Left ventricle myocardium superior (tissue), 1 donor: Measurements from ENCODE around the gene DIP2C. TPM values are rescaled to one million over a fixed set of nuclear protein-coding genes. Genes with fewer than 3 reads are reported as not detected.
"Not testable (repeated sequence)": the region's sequence is repeated elsewhere in the genome, so short reads cannot be mapped to it uniquely, and the experiment has no call there.

Experiments
- ATAC-seq: fragments of 200-7000 bp; cut with Tn5 transposase; one replicate; pipeline ENCODE4 v1.9.1; 2020; ENCODE audit warnings: mild to moderate bottlenecking, moderate library complexity
- DNase-seq: peaks from one replicate; pipeline ENCODE4 v3.0.0-alpha.2; 2020
- intact Hi-C: fragments of 100-400 bp; cut with micrococcal nuclease; formaldehyde crosslinking; loops from one replicate; pipeline ENCODE4 v1.11.0; 2022
- total RNA-seq: library from RNA; stranded (reverse); fragmentation: NEBNext Ultra II Directional; extraction: Animal tissue kit (Norgen Biotek cat#: 25700); gene quantifications from one replicate; pipeline ENCODE4 v1.2.1, GENCODE V29; 2021
- donor health status: DM: no; HTN: yes; CAD: no; lungs with severe emphysema.

DIP2C gene
- total RNA-seq, 1 donor from 2014 or later, result 32.6 TPM

GRCh38 chr10:411603-412002 is 277.9 kb downstream of the DIP2C start:
- intact Hi-C loops, result no loop called here
- DNase-seq (no peak), ATAC-seq (no peak)

- ATAC-seq (peak; percentile 94), DNase-seq (peak; percentile 53)
- intact Hi-C loops, result no loop called here
Observed at GRCh38 chr10:409408-410040, 279.9 kb downstream of the DIP2C start.

GRCh38 chr10:408236-408635 is 281.2 kb downstream of the DIP2C start:
- ATAC-seq (no peak), DNase-seq (no peak)
- intact Hi-C loops, result no loop called here

- DNase-seq (no peak), ATAC-seq (no peak)
- intact Hi-C loops, result no loop called here
Observed at GRCh38 chr10:406976-407375, 282.5 kb downstream of the DIP2C start.

- ATAC-seq (no peak), DNase-seq (no peak)
- intact Hi-C loops, result no loop called here
Observed at GRCh38 chr10:405648-406047, 283.8 kb downstream of the DIP2C start.

GRCh38 chr10:404991-405390 is 284.5 kb downstream of the DIP2C start:
- intact Hi-C loops, result no loop called here
- no peak for DNase-seq
- ATAC-seq, result no peak

GRCh38 chr10:404346-404745 is 285.1 kb downstream of the DIP2C start:
- ATAC-seq (no peak), DNase-seq (no peak)
- intact Hi-C loops, result no loop called here

- DNase-seq (no peak), ATAC-seq (no peak)
- intact Hi-C loops, result no loop called here
Observed at GRCh38 chr10:398954-399353, 290.5 kb downstream of the DIP2C start.

GRCh38 chr10:397321-398068 is 292.0 kb downstream of the DIP2C start:
- intact Hi-C loops, result no loop called here
- ATAC-seq, result no peak
- DNase-seq, result no peak

GRCh38 chr10:396535-397220 is 292.8 kb downstream of the DIP2C start:
- DNase-seq (no peak), ATAC-seq (peak; percentile 64)
- intact Hi-C loops, result no loop called here

- ATAC-seq, result peak; percentile 66
- no peak for DNase-seq
- intact Hi-C loops, result no loop called here
Observed at GRCh38 chr10:396107-396506, 293.4 kb downstream of the DIP2C start.

GRCh38 chr10:395665-396064 is 293.8 kb downstream of the DIP2C start:
- peak; percentile 22 for ATAC-seq
- intact Hi-C loops, result no loop called here
- DNase-seq, result no peak

GRCh38 chr10:394439-395101 is 294.9 kb downstream of the DIP2C start:
- intact Hi-C loops, DNase-seq: not testable (repeated sequence)
- peak; percentile 64 for ATAC-seq

- ATAC-seq (no peak), DNase-seq (no peak)
- intact Hi-C loops, result no loop called here
Observed at GRCh38 chr10:393787-394438, 295.6 kb downstream of the DIP2C start.

GRCh38 chr10:393106-393745 is 296.2 kb downstream of the DIP2C start:
- intact Hi-C loops, result no loop called here
- ATAC-seq (no peak), DNase-seq (no peak)

GRCh38 chr10:392705-393037 is 296.8 kb downstream of the DIP2C start:
- DNase-seq (no peak), ATAC-seq (no peak)
- intact Hi-C loops, result no loop called here

GRCh38 chr10:391847-392704 is 297.4 kb downstream of the DIP2C start:
- ATAC-seq (no peak), DNase-seq (no peak)
- intact Hi-C loops, result no loop called here

- ATAC-seq, result peak; percentile 6
- intact Hi-C loops, result no loop called here
- DNase-seq, result peak; percentile 52
Observed at GRCh38 chr10:391305-391704, 298.2 kb downstream of the DIP2C start.
